GM21576 (cell line): ENCODE measurements around the gene EMC1.
"Not testable (repeated sequence)": the region's sequence is repeated elsewhere in the genome, so short reads cannot be mapped to it uniquely, and the experiment has no call there.

ENCODE experiments used
- ATAC-seq: cut with Tn5 transposase; IDR thresholded peaks from one replicate; pipeline ENCODE4 v1.9.1; 2021; ENCODE audit warnings: mild to moderate bottlenecking, moderate library complexity; ENCODE audit not compliant: unreplicated experiment

Gene EMC1

GRCh38 chr1:19196331-19196730 is 55.0 kb downstream of the EMC1 start:
- no peak for ATAC-seq

GRCh38 chr1:19193004-19193403 is 58.3 kb downstream of the EMC1 start:
- ATAC-seq = no peak

- ATAC-seq = no peak
Observed at GRCh38 chr1:19191811-19192210, 59.5 kb downstream of the EMC1 start.

GRCh38 chr1:19190468-19190867 is 60.9 kb downstream of the EMC1 start:
- ATAC-seq = no peak

GRCh38 chr1:19189270-19189669 is 62.1 kb downstream of the EMC1 start:
- ATAC-seq = no peak

- ATAC-seq = no peak
Observed at GRCh38 chr1:19187852-19188251, 63.5 kb downstream of the EMC1 start.

GRCh38 chr1:19186001-19186400 is 65.3 kb downstream of the EMC1 start:
- ATAC-seq = no peak

- ATAC-seq = no peak
Observed at GRCh38 chr1:19182223-19182622, 69.1 kb downstream of the EMC1 start.

- ATAC-seq = not testable (repeated sequence)
Observed at GRCh38 chr1:19180265-19180657, 71.1 kb downstream of the EMC1 start.

GRCh38 chr1:19179597-19180264 is 71.6 kb downstream of the EMC1 start:
- no peak for ATAC-seq

- ATAC-seq = no peak
Observed at GRCh38 chr1:19178734-19179398, 72.5 kb downstream of the EMC1 start.

GRCh38 chr1:19177811-19178210 is 73.5 kb downstream of the EMC1 start:
- no peak for ATAC-seq

GRCh38 chr1:19169642-19170041 is 81.7 kb downstream of the EMC1 start:
- no peak for ATAC-seq

- ATAC-seq = no peak
Observed at GRCh38 chr1:19167140-19167539, 84.2 kb downstream of the EMC1 start.

GRCh38 chr1:19166066-19166465 is 85.3 kb downstream of the EMC1 start:
- no peak for ATAC-seq
